NCI-H748 (cell line): ENCODE results near the gene ZBTB16.
"Not testable (repeated sequence)": the region's sequence is repeated elsewhere in the genome, so short reads cannot be mapped to it uniquely, and the experiment has no call there.

Experiments used
- DNase-seq: peaks from one replicate; lab custom pipeline; 2025; ENCODE audit not compliant: unreplicated experiment; lab: John Stamatoyannopoulos, UW

ZBTB16 gene

DNA sequence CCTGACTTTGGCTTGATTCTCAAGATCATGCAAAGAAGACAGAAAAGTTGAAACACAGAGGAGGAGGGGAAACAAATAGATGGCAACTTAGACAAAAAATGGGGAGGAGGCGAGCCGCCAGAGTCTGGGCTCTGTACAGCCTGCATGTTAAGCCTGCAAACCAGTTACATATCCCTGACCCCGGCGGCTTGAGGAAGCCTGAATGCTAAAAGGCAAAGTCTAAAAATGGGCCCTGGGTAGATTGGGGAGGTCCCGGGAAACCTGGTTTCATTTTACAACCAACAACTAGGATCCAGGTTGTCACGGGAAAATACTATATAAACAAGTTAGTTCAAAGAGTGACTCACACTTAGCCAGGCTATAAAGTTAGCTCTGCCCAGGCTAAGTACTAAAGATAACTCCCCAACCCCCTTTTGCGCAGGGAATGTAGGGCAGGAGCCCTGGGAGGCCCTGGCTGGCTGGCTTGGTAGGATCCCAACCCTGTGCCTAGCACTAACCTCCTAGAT lies 18.8 kb upstream of the ZBTB16 start:
- DNase-seq = no peak

DNA sequence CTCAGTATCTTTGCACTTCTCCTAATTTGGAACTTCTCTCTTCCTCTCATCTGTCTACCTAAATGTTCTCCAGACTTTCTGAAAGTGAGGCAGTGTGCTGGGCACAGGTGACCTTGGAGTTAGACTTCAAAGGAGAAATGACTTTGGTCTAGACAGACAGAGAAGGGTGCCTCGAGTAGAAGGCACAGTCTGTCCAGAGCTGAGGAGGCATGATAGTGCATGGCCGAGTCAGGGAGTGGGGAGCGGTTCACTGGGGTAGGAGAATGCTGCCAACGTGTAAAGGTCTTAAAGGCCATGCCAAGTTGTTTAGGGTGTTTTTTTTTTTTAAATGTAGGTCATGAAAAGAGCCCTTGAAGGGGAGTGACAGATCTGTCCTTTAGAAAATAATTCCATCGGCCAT lies 17.3 kb upstream of the ZBTB16 start:
- no peak for DNase-seq

DNA sequence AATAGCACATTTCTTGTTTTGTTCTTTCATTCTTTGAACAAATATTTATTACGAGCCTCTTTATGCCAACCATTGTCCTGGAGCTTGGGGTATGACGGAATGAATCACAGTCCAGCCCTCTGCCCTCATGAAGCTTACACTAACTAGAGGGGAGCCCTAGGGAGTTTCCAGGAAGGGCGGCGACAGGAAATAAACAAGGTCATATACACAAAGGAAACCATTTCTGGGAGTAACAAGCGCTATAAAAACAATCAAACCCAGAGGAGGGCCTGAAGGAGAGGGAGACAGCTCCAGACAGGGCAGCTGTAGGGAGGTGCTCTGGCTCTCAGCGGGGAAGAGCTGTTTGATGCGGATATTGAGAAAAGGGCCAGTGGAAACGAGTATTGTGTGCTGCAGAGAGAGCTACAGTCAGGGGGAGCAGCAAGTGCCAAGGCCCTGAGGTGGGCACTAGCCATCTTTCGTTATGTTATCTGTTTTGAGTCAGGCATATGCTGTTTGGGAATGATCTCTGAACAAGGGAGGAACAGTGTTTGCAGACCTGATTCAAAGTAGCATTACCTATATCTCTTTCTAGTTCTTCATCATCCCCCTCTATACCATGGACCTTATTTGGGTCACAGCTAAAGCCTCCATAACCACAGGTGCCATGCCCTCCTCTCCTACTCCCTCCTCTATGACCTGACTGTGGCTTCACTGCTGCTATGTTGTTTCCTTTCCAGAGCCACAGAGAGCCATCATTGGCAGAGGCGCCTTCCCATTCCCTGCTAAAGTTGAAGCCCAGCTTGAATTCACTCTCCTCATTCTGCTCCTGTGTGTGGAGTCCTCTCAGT lies 15.3 kb upstream of the ZBTB16 start:
- peak; percentile 55 for DNase-seq

DNA sequence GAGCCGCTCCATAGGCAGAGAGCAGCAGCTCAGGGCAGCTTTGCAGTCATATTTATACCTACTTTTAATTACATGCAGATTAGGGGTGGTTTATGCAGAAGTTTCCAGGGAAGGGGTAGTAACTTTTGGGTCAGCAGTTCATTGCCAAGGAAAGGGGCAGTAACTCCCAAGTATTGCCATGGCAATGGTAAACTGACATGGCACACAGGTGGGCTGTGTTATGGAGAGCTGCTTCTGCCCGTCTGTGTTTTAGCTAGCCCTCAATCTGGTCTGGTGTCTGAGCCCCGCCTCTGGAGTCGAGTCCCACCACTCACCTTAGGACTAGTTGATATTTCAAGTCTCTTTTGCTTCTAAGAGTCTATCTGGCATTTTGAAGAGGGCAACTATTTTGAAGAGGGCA lies 12.2 kb upstream of the ZBTB16 start:
- no peak for DNase-seq

DNA sequence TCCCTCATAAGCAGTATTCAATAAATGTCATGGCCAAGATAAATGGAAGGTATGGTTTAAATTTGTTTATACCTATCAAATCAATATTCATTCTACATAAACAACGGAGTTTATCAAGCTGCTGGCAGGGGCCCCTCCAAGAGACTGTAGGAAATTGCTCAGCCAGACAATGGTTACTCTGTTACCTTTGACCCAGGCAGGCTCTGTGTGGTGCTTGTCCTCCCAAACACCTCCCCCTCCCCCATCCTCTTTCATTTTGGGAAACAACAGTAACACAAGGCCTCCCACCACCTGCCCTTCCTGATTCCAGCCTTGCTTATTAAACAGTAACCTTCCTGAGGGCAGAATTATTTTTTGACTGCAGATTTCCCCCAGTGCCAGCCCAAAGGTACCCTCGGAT lies 10.5 kb upstream of the ZBTB16 start:
- DNase-seq = no peak

DNA sequence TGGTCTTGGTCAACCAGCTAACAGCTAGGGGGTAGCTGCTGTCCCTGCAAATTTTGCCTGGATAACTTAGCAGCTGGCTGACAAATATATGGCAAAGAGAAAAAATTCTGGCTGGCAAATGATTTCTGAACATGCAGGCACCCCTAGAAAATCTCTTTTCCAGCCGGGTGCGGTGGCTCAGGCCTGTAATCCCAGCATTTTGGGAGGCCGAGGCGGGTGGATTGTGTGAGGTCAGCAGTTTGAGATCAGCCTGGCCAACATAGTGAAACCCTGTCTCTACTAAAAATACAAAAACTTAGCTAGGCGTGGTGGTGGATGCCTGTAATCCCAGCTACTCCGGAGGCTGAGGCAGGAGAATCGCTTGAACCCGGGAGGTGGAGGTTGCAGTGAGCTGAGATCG lies 9.7 kb upstream of the ZBTB16 start:
- not testable (repeated sequence) for DNase-seq

DNA sequence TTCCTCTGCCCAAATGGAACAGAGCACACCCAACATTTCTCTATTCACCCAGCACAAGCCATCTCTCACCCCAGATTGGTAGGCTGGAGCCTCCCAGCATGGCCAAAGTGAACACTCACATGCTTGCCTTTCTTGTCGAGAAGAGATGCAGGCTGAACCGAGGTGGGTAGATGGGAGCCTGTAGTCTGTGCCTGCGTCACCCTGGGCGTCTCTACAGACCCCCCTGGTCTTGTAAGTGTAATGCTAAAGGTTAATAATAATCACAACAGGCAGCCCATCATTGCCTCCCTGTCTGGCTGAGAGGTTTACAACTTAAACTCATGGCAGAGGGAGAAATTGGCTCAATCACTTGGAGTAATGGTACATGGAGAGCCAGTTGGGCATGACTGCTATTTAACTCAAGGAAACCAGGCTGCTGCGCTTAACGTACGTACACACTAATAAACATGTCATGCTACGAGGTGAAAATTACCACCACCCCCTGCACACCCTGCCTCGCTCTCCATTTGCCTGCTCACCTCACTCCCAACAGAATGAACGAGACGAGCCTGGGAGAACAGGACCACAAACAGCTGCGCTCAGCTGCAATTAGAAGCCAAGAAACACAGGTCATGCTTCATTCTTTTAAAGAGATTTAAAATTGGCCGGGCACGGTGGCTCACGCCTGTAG lies 9.1 kb upstream of the ZBTB16 start:
- no peak for DNase-seq

DNA sequence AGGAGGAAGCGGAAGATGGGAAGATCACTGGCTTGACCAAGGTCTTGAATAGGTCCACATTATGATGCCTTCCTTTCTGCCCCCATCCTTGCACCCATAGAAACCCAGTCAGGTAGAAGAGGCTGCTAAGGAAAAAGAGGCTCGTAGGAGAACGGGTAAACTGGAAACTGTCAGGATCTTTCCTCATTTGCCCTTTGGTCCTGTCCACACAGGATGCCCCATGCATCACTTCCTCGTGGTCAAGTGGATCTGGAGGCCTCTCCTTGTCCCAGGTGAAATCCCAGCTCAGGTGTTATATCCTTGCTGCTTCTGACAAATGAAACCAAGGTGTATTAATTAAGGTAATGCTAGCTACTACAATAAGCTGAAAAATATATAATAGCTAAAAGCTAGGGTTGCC lies 8.0 kb upstream of the ZBTB16 start:
- DNase-seq = no peak

DNA sequence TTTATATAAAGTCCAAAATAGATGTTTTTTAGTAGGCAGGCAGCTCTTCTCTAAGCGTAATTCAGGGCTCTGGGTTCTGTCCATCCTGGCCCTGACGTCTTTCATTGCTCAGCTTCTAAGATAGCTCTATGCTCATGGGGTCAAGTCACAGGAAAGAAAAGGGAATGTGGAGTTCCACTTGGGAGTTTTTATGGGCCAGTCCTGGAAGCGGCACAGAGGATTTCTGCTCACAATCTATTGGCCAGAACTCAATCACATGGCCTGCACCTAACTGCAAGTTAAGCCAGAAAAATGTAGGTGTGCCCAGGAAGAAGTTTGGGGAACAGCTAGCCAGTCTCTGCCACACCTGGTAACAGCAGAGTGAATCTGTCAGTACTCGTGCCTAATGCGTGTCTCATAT lies 7.4 kb upstream of the ZBTB16 start:
- no peak for DNase-seq

DNA sequence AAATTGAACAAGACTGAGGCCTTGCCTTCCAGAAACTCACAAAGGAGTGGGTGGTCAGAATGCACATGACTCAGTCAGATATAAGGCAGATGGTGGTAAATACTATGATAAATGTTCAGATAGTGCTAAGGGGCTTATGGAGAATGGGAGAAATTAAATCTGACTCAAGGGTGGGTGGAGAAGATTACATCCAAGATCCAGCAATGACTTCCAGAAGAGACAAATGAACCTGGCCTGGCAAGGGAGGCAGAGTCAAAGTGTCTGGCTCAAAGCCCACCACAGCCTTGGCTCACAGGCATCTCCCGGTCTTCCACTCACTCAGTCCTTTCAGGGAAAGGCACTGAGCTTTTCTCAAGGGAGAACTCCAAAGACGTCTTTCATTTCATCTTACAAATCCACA lies 6.1 kb upstream of the ZBTB16 start:
- DNase-seq = no peak

DNA sequence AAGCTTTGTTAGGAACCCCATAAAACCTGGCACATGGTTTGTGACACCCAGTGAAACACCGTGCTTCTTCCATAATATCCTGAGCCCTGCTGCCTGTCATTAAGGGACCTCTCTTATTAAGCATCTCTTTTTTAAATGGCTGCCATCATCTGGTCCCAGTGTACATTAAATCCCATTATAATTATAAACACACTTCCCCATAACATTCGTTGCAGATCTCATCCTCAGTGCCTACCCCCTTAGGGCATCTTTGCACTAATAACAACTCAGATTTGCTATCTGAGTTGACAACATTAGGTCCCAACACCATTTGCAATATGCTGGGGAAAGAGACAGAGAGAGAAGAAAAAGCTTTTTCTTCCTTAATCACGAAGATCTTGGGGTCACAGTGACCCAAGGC lies 4.7 kb upstream of the ZBTB16 start:
- DNase-seq = no peak

DNA sequence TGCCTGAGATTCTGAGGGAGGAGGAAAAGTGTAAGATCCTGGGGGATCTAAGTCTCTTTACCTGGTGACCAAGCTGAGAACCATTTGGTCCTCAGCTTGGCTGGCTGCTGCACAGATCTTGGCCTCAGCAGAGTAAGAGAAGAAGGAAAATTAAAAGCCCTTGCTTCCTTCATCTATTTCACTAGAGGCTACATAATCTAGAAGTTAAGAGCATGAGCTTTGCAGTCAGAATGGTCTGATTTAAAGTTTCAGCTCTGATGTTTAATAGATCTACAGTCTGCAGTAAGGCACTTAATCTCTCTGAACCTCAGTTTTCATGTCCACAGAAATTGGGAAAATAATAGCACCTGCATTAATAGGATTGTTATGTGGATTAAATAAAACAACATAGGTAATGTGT lies 3.1 kb upstream of the ZBTB16 start:
- DNase-seq = no peak

DNA sequence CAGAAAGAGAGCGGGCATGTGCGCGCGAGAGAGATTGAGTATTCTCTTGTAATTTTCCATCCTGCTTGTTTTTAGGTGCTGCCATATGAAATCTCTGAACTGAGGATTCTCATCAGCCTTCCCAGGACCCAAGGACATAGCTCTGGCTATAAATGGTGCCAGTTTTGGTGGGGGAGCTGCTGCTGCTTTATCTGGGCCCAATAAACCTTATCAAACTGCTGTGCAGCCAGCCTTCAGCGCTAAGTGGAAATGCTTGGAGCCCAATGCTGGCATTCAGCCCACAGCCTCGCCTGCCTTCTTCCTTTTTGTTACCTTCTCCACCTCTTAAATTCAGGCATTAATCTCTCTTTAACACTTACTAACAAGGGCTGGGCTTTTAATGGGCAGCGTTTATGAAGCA lies 2.4 kb upstream of the ZBTB16 start:
- DNase-seq = peak; percentile 11

DNA sequence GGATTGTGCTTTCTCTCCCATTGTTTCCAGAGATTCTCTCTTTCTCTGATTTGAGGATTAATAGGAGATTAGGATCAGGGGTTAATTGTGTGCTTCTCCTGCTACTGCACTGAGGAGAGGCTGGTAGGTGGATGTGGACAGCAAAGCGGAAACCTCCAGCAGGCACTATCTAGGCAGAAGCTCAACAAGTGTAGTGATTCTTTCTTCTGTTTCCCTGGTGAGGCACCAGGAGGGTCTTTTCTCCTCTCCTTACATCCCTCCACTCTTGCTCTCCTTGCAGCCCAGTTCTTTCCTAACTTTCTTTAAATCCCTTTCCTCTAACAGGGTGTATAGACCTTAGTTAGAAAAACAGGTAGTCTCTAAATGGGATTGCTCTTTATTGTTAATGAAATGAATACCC lies 1.9 kb upstream of the ZBTB16 start:
- no peak for DNase-seq

DNA sequence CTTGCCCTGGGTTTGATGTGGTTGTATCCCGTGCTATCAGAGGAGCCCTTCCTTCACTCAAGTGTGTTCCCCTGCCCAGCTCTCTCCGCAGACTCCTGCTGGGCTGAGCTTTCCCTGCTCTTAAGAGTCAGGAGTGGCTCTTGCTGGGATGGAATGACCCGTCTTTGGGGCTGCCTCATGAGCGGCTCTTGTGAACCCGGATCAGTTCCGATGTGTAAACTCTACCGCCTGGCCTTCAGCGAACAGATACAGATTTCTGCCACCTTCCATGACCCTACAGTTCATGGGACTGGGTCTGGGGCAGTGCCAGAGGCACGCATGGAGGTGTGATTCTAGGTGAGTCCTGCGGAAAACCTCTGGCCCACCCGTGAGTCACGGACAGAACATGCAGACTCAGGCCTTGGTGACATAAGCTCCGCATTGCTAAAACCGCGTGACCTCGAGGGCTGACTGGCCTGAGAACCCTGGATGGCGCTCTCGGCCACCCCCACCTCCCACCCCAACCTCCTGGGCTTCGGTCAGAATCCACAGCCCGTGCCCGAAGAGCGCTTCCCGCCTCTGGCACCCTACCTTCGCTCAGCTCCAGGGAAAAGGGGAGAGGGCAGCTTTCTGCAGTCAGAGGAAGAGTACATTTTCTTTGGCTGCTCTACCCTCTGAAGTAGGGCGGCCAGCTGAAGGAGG lies 1.3 kb upstream of the ZBTB16 start:
- DNase-seq = no peak

DNA sequence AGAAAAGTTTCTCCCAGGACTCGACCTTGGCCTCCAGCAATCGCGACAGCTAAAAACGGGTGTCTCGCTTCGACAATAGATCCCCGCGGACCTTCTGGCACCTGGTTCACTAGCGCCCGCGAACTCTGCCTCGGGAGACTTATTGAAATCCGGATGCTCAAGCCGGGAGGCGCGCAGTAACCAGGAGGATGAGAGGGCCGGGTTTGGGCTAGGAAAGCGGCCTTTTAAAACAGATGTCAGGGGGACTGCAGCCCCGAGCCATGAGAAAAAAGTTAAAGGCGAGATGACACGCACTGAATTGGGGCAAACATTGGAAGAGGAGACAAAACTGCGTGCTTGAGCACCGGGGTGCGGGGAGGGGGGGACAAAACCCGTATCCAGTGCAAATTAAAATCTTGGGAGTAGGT lies 637 bp upstream of the ZBTB16 start:
- DNase-seq = peak; percentile 53

DNA sequence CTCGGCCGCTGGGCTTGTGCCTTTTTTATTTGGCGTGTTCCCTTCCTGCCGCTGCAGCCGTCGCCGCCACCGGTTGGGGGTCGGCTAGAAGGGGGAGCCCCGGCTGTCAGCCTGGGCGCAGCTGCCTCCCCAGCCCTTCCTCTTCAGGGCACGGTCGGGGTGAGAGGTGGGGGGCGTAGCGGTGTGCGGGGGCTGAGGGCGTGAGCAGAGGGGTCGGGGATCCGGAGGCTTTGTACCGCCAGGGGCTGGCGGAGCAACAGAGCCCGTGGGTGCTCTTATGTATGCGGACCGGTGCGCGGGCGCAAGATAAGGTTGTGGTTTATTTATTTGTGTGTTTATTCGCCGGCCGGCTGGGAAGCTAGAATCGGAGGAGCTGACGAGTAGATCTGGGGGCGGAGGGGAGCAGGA lies 477 bp downstream of the ZBTB16 start:
- peak; percentile 60 for DNase-seq

DNA sequence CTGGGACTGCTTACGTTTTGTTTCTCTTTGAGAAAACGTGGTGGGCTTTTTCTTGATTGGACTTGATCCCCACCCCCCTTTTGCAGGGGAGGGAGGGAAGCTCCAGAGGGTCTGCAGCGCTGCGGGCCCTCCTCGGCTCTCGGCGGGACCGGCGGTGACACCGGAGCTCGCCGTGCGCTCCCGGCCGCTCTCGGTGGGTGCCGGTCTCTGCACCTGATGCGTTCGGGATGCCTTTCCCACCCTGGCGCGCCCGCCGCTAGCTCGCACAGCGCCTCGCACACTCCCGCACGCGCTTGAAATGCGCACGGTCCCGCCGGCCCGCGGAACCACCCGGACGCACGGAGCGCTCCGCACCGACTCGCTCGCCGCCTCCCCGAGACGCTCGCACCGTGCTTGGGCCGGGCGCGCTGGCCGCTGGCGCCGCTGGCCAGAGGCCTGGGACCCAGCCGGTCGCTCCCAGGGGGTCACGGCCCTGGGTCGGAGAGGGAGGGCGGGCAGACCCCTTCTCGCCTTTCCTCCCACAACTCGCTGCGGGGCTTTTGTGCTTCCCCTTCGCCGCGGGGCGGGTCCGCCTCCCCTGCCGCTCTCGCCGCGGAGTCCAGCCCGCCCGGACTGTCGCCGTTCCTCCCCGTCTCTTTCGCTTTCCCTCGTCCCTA lies 1.0 kb downstream of the ZBTB16 start:
- DNase-seq = peak; percentile 60

DNA sequence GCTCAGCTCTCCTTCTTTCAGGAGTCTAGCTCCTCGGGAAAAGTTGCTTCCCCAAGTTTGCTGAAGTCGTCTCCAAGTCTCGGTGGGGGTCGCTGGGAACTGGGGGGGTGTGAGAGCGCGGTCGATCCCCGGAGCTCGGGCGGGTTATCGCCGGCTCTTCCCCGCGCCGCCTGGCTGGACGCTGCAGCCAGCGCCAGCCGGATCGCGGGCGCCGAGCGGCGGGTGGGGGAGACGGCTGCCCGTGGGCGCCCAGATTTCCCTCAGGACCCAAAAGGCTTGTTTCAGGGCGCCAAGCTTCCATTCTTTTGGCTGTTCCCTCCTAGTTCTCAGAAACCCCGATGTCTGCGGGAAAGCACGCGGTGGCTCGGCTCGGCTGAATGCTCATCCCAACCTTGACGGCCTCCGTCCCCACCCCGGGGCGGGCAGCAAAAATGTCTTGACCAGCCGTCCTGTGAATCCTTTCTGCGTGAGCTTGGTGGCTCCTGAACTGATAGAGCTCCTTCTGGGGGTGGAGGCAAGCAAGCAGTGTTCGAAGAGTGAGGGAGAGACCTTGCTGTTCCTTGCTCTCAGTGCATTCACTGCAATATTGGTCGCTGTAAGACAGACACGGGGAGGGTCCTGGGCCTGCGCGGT lies 1.7 kb downstream of the ZBTB16 start:
- DNase-seq = peak; percentile 43

DNA sequence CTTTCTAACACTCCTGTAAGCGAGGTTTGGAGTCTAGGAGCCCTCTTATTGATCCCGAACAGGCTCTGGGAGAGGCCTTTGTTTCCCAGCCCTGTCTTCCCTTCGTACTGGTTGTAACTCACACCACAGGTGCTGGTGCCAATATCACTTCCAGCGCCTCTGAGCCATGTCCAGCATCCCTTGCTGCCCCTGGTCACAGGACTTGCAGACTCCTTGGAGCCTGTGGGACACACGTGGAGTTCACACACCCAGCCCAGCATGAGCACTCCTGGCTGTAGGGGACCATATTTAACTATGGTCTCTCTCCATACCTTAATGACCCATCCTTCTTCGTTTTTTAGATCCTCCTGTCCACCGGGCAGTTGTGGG lies 2.2 kb downstream of the ZBTB16 start:
- no peak for DNase-seq

DNA sequence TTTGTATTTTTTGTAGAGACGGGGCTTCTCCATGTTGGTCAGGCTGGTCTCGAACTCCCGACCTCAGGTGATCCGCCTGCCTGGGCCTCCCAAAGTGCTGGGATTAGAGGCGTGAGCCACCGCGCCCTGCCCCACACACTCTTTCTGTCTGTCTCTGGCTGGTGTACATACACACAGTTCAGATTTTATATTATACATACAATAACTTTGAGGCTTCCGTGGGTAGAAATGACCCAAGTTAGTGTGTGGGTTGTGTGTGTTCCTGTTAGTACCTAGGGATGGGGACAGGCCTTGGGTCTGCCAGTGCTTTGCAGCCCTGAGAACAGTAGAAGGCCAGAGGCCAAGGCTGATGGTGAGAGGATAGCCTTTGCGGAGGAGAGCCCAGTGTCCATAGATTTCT lies 2.8 kb downstream of the ZBTB16 start:
- no peak for DNase-seq
